Measurements from ENCODE around the gene UROC1.

UROC1 gene

GRCh38 chr3:126494970-126495230 is 22.7 kb downstream of the UROC1 start:
- DNase-seq (ENCODE audit: low read depth in 3 of 3): no peak

- no peak for DNase-seq (ENCODE audit: low read depth in 3 of 3)
Observed at GRCh38 chr3:126494204-126494969, 23.2 kb downstream of the UROC1 start.

- no peak for DNase-seq (ENCODE audit: low read depth in 3 of 3)
Observed at GRCh38 chr3:126493739-126494138, 23.8 kb downstream of the UROC1 start.

GRCh38 chr3:126493051-126493450 is 24.5 kb downstream of the UROC1 start:
- no peak for DNase-seq (ENCODE audit: low read depth in 3 of 3)

- no peak for DNase-seq (ENCODE audit: low read depth in 3 of 3)
Observed at GRCh38 chr3:126491221-126492013, 26.2 kb downstream of the UROC1 start.

- DNase-seq (ENCODE audit: low read depth in 3 of 3): no peak
Observed at GRCh38 chr3:126490619-126491018, 27.0 kb downstream of the UROC1 start.

- no peak for DNase-seq (ENCODE audit: low read depth in 3 of 3)
Observed at GRCh38 chr3:126488886-126489569, 28.5 kb downstream of the UROC1 start.

GRCh38 chr3:126488185-126488584 is 29.4 kb downstream of the UROC1 start:
- no peak for DNase-seq (ENCODE audit: low read depth in 3 of 3)

- no peak for DNase-seq (ENCODE audit: low read depth in 3 of 3)
Observed at GRCh38 chr3:126487151-126487771, 30.3 kb downstream of the UROC1 start.

- no peak for DNase-seq (ENCODE audit: low read depth in 3 of 3)
Observed at GRCh38 chr3:126486360-126486847, 31.2 kb downstream of the UROC1 start.

GRCh38 chr3:126485956-126486355 is 31.6 kb downstream of the UROC1 start:
- DNase-seq (ENCODE audit: low read depth in 3 of 3): no peak

- no peak for DNase-seq (ENCODE audit: low read depth in 3 of 3)
Observed at GRCh38 chr3:126485176-126485897, 32.2 kb downstream of the UROC1 start.

- DNase-seq (ENCODE audit: low read depth in 3 of 3): no peak
Observed at GRCh38 chr3:126484662-126485061, 32.9 kb downstream of the UROC1 start.

- no peak for DNase-seq (ENCODE audit: low read depth in 3 of 3)
Observed at GRCh38 chr3:126484148-126484547, 33.4 kb downstream of the UROC1 start.

- DNase-seq (ENCODE audit: low read depth in 3 of 3): no peak
Observed at GRCh38 chr3:126483321-126483761, 34.2 kb downstream of the UROC1 start.

- DNase-seq (ENCODE audit: low read depth in 3 of 3): no peak
Observed at GRCh38 chr3:126482503-126483255, 34.9 kb downstream of the UROC1 start.

GRCh38 chr3:126481808-126482502 is 35.6 kb downstream of the UROC1 start:
- DNase-seq (ENCODE audit: low read depth in 3 of 3): no peak

GRCh38 chr3:126480861-126481260 is 36.7 kb downstream of the UROC1 start:
- DNase-seq (ENCODE audit: low read depth in 3 of 3): no peak

- DNase-seq (ENCODE audit: low read depth in 3 of 3): no peak
Observed at GRCh38 chr3:126480206-126480605, 37.4 kb downstream of the UROC1 start.

GRCh38 chr3:126479642-126480041 is 37.9 kb downstream of the UROC1 start:
- no peak for DNase-seq (ENCODE audit: low read depth in 3 of 3)
